Heart right ventricle (tissue), 16 donors: ENCODE results near the gene MAST3. TPM values are rescaled to one million over a fixed set of nuclear protein-coding genes. Genes with fewer than 3 reads are reported as not detected.

Source experiments
- ATAC-seq, 8 donors: fragments of 200-7000 bp; cut with Tn5 transposase; one replicate each; pipeline ENCODE4 v1.9.1; 2020; ENCODE audit warnings: mild to moderate bottlenecking in 8 of 8, moderate library complexity in 8 of 8, moderate number of reproducible peaks in 1 of 8
- DNase-seq, 2 donors: peaks; one replicate each; pipeline ENCODE4 v3.0.0-alpha.2; 2020
- H3K27ac ChIP-seq, 10 donors: fragments of 200-600 bp; sonication (generic) in 2 of 10; one replicate each; pipeline versions ENCODE4 v1.5.0 to v1.8.0; 2020 to 2022; ENCODE audit warnings: mild to moderate bottlenecking in 3 of 10
- H3K27me3 ChIP-seq, 7 donors: fragments of 200-600 bp; one replicate each; pipeline ENCODE4 v1.8.0; 2021 to 2022; ENCODE audit warnings: mild to moderate bottlenecking in 2 of 7
- H3K36me3 ChIP-seq, 9 donors: fragments of 200-600 bp; sonication (generic) in 1 of 9; one replicate each; pipeline versions ENCODE4 v1.5.0 to v1.8.0; 2020 to 2022; ENCODE audit warnings: mild to moderate bottlenecking in 2 of 9
- H3K4me1 ChIP-seq, 9 donors: fragments of 200-600 bp; sonication (generic) in 1 of 9; one replicate each; pipeline versions ENCODE4 v1.5.0 to v1.8.0; 2020 to 2022; ENCODE audit warnings: mild to moderate bottlenecking in 4 of 9
- H3K4me3 ChIP-seq, 10 donors: fragments of 200-600 bp; sonication (generic) in 2 of 10; one replicate each; pipeline versions ENCODE4 v1.5.0 to v1.8.0; 2020 to 2022; ENCODE audit warnings: mild to moderate bottlenecking in 7 of 10, moderate library complexity in 2 of 10
- H3K9me3 ChIP-seq, 11 donors: fragments of 200-600 bp in 10 of 11; sonication (generic) in 2 of 11; one replicate each; pipeline versions ENCODE4 v1.5.0 to v1.8.0; 2013 to 2022; ENCODE audit warnings: mild to moderate bottlenecking in 2 of 11, control low read depth in 1 of 11, moderate library complexity in 1 of 11
- WGBS, 2 donors: extraction: QIAGEN DNeasy Blood & Tissue Kit; methylation state at CpG; one replicate each; pipeline ENCODE4 v1.1.7; 2013; ENCODE audit warnings: inconsistent platforms in 1 of 2; 5-methylcytosine and 5-hydroxymethylcytosine counted together
- intact Hi-C, 10 donors: fragments of 100-400 bp; cut with DNase I; formaldehyde crosslinking; loops; one replicate each; pipeline versions ENCODE4 v1.11.1 to v1.14.2; 2022
- polyA plus RNA-seq, 2 donors: library from polyadenylated mRNA; stranded (reverse); fragments of 200-250 nt; gene quantifications; one replicate each; pipeline ENCODE4 v1.2.3, GENCODE V29; 2013
- total RNA-seq, 10 donors: library from RNA; stranded (reverse); fragmentation: NEBNext Ultra II Directional in 3 of 10; extraction: Animal tissue kit (Norgen Biotek cat#: 25700) in 3 of 10; gene quantifications; one replicate each; pipeline versions ENCODE4 v1.2.1 to v1.2.4, GENCODE V29; 2021 to 2023
- TF ChIP-seq, protein P1 (sequence below), 9 donors: fragments of 200-600 bp; sonication (generic) in 2 of 9; IDR thresholded peaks; one replicate each; pipeline versions ENCODE4 v1.5.0 to v1.8.0; 2021 to 2022; ENCODE audit warnings: antibody characterized with exemption in 9 of 9, mild to moderate bottlenecking in 5 of 9, moderate library complexity in 1 of 9
- donor health status: Arrhythmogenic right ventricular cardiomyopathy.
- donor health status: ischemic (EF 13 %, LVEDD 7.1; RV severe dilation, severe dysfunction).
- donor health status: healthy with polysubstance abuse.
- donor health status: DM: no; HTN: yes; CAD: no.
- donor health status: DM: no; HTN: no; CAD: no.
- donor health status: ischemic (EF 25% LVEDD 6.9; RV normal size, moderate dysfunction).
- donor health status: ischemic (EF 25% LVEDD 5.7; RV mildly dilated, moderate dysfunction).
- donor health status: healthy.
- donor health status: DM: yes; HTN: yes; CAD: no.
- donor health status: Ischemic cardiomyopathy.
- donor health status: ischemic (EF 35%, LVEDD 5.7; RV mildly dilated, moderate dysfunction).
- donor health status: nonischemic (EF 11% LVEDD 7.7; RV severe dilation, severe dysfunction).
- donor health status: DM: yes; HTN: yes; CAD: no.
- donor health status: PGD.
- donor health status: ischemic (EF 29% LVEDD 5.4; RV normal size, mild dysfunction).
- donor health status: nonischemic (EF 23%, LVEDD 6.1; RV moderate dilation, normal function).

Gene MAST3
- total and polyA plus RNA-seq, 12 donors: 1.5 to 6.4 (median 4.1) TPM

DNA sequence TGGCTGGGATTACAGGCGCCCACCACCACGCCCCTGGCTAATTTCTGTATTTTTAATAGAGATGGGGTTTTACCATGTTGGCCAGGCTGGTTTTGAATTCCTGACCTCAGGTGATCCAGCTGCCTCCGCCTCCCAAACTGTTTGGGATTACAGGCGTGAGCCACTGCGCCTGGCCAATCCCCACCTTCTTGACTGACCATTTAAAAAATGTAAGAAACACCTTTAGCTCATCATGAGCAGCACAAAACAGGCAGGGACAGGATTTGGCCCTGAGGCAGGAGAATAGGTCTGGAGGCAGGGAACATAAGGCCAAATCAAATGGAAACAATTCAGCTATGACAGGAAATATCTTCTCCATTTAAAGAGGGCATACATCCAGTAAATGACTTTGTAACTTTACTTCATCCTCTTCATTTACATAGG, 94.1 kb downstream of the MAST3 start:
- Histone ChIP-seq H3K27ac (peak overlapping the region in 9 of 10 donors; percentile 91 to 97 (median 94)), H3K4me3 (peak overlapping the region in 9 of 10 donors; percentile 44 to 90 (median 63)), H3K27me3 (no peaks in the 10 kb centered on the region), H3K9me3 (no peaks in the 10 kb centered on the region), H3K4me1 (peaks cover 8 to 34% (median 19%) of the 10 kb centered on the region in 9 donors), H3K36me3 (peaks cover 0 to 18% (median 0%) of the 10 kb centered on the region in 9 donors)
- DNase-seq (no peak), ATAC-seq (no peak)
- TF ChIP-seq, protein P1, sequence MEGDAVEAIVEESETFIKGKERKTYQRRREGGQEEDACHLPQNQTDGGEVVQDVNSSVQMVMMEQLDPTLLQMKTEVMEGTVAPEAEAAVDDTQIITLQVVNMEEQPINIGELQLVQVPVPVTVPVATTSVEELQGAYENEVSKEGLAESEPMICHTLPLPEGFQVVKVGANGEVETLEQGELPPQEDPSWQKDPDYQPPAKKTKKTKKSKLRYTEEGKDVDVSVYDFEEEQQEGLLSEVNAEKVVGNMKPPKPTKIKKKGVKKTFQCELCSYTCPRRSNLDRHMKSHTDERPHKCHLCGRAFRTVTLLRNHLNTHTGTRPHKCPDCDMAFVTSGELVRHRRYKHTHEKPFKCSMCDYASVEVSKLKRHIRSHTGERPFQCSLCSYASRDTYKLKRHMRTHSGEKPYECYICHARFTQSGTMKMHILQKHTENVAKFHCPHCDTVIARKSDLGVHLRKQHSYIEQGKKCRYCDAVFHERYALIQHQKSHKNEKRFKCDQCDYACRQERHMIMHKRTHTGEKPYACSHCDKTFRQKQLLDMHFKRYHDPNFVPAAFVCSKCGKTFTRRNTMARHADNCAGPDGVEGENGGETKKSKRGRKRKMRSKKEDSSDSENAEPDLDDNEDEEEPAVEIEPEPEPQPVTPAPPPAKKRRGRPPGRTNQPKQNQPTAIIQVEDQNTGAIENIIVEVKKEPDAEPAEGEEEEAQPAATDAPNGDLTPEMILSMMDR (IDR thresholded peaks at IDR 0.05): no peak
- intact Hi-C loops: loop anchor here in 5 of 10 donors (1.0 to 10.0 kb wide), 5 partner anchors 13 to 616 kb away; partner anchors contain the start of genes LSM4 (in 1 of the 5) and RAB3A (in 1 of the 5)
- 73 to 79% methylated on average over 5 of the region's 5 CpGs for WGBS, 2 donors

DNA sequence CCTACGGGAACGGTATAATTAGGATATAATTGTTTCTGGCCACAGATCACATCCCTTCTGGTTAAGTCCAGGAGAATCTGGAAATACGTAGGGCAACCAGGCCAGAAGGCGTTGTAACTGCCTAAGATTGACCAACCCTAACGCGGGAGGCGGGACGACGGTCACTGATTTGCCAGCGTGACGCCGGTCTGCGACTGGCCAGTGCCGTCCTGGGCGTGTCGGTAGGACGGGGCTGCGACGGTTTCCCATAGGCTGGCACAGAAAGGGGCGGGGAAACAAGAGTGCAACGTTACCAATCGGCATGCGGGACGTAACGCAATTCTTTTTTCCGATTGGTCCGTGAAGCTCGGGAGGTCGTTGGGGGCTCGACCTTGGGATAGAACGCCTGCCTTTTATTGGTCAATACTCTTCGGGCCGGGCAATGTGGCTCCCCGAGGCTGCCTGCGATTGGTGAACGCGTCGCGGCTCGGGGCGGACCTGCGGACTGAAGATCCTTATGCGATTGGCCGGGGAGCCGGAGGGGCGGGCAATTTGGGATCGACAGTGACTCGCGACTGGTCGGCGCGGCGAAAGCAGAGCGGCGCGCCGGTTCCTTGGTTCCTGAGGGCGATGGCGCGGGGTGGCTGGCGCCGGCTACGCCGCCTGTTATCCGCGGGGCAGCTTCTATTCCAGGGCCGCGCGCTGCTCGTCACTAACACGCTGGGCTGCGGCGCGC, 95.3 kb downstream of the MAST3 start, which contains the start of gene MPV17L2:
TSS of gene MPV17L2 (plus strand) at position 546 of the 715 bp plus-strand sequence. CDS start at position 610, 64 bp downstream.
- peak within 1 kb of the TSS; percentile 65 to 98 (median 82) for H3K4me3 ChIP-seq
- no peaks in the 10 kb centered on the region for H3K27me3 ChIP-seq
- H3K4me1 ChIP-seq: peaks cover 8 to 34% (median 19%) of the 10 kb centered on the region in 9 donors
- ATAC-seq: peak; percentile 93 to 98 (median 96)
- intact Hi-C loops: loop anchor here in 5 of 10 donors (1.0 to 10.0 kb wide), 5 partner anchors 11 to 614 kb away; partner anchors contain the start of genes LSM4 (in 1 of the 5) and RAB3A (in 1 of the 5)
- 0% methylated on average over 58 to 74 of the region's 74 CpGs for WGBS, 2 donors
- peaks cover 0 to 30% (median 3%) of the 10 kb centered on the region in 9 donors for H3K36me3 ChIP-seq
- no peaks in the 10 kb centered on the region for H3K9me3 ChIP-seq
- DNase-seq: peak; percentile 99 to 100
- H3K27ac ChIP-seq: peak within 1 kb of the TSS; percentile 69 to 97 (median 94)
- TF ChIP-seq, protein P1 (IDR thresholded peaks at IDR 0.05): no peak

DNA sequence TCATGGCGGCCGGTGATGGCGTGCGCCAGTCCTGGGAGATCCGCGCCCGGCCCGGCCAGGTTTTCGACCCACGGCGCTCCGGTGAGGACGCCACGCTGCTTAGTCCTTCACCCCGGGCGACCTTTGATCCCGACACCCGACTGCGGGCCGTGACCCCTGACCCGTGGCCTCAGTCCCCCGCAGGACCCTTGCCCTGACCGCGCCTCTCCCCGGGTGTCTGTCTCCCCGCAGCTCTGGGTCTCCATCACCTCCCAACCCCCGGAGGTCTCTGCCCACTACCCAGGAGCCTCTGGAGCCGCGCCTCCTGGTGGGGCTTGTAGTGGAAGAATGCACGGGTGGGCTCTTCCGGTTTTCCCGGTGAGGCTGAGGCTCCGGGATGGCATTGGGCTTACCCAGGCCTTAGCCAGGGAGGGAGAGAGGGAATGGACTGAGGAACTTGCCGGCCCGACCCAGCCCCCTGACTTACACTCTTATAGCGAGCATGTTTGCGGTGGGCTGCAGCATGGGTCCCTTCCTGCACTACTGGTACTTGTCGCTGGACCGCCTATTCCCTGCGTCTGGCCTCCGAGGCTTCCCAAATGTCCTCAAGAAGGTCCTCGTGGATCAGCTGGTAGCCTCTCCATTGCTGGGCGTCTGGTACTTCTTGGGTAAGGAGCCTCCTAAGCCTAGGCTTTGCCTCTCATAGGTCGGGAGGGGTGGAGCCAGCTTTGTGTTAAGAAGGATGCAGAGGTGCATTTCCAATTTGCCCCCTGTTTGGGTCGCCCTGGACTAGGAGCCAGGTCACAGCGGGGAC, 96.0 kb downstream of the MAST3 start:
- TF ChIP-seq, protein P1 (IDR thresholded peaks at IDR 0.05): no peak
- Histone ChIP-seq H3K27me3 (no peaks in the 10 kb centered on the region), H3K4me1 (peaks cover 8 to 34% (median 19%) of the 10 kb centered on the region in 9 donors), H3K27ac (peak overlapping the region in 9 of 10 donors; percentile 77 to 91 (median 86)), H3K4me3 (peak overlapping the region; percentile 65 to 98 (median 82)), H3K36me3 (peaks cover 0 to 38% (median 10%) of the 10 kb centered on the region in 9 donors), H3K9me3 (no peaks in the 10 kb centered on the region)
- 3 to 4% methylated on average over 46 of the region's 46 CpGs for WGBS, 2 donors
- DNase-seq (no peak), ATAC-seq (peak in 3 of 8 donors; percentile 0 to 27 (median 6))
- intact Hi-C loops: loop anchor here in 4 of 10 donors (5.0 to 10.0 kb wide), 3 partner anchors 59 to 614 kb away; partner anchors contain the start of gene LSM4 (in 1 of the 4)

DNA sequence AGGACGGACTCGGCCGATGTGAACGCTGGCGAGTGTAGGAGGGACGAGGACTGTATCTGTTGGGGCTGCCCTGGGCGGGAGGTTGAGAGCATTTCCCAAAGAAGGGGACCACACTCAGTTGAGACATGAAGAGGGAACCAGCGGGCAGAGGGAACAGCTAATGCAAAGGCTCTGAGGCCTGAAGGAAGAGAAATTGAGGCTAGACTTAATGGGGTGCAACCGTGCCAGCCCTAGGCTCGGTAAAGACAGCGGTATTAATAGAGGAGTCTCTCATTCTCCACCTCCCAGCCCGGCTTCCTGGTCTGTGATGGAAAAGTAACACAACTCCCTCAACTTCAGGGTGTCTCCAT, 96.6 kb downstream of the MAST3 start:
- intact Hi-C loops: loop anchor here in 4 of 10 donors (5.0 to 10.0 kb wide), 3 partner anchors 58 to 613 kb away; partner anchors contain the start of gene LSM4 (in 1 of the 4)
- no peaks in the 10 kb centered on the region for H3K9me3 ChIP-seq
- H3K4me1 ChIP-seq: peaks cover 8 to 34% (median 19%) of the 10 kb centered on the region in 9 donors
- peak overlapping the region in 5 of 10 donors; percentile 48 to 86 (median 85) for H3K27ac ChIP-seq
- ATAC-seq (no peak), DNase-seq (no peak)
- WGBS, 2 donors: 52 to 61% methylated on average over 12 of the region's 12 CpGs
- no peaks in the 10 kb centered on the region for H3K27me3 ChIP-seq
- TF ChIP-seq, protein P1 (IDR thresholded peaks at IDR 0.05): no peak
- peak overlapping the region in 9 of 10 donors; percentile 75 to 98 (median 84) for H3K4me3 ChIP-seq
- peaks cover 0 to 43% (median 12%) of the 10 kb centered on the region in 9 donors for H3K36me3 ChIP-seq
